Osteoblast (primary cell): Measurements from ENCODE around the gene HIP1R. TPM values are rescaled to one million over a fixed set of nuclear protein-coding genes. Genes with fewer than 3 reads are reported as not detected.
A peak's percentile ranks its signal among the peaks of the same experiment; 100 is the strongest.
"Not testable (repeated sequence)": the region's sequence is repeated elsewhere in the genome, so short reads cannot be mapped to it uniquely, and the experiment has no call there.

Source experiments
- DNase-seq: peaks from one replicate; pipeline ENCODE4 v3.0.0; 2011; ENCODE audit warnings: low spot score, mixed read lengths; ENCODE audit not compliant: insufficient read length; ENCODE audit errors: missing footprints
- H2AFZ ChIP-seq: 2 replicates; pipeline ENCODE4 v1.6.0; 2011; ENCODE audit warnings: mild to moderate bottlenecking, low read length
- H3K27ac ChIP-seq: 2 replicates; pipeline ENCODE4 v1.5.1; 2011; ENCODE audit warnings: mild to moderate bottlenecking, low read depth, low read length, moderate library complexity
- H3K27me3 ChIP-seq: 2 replicates; pipeline ENCODE4 v1.6.0; 2012; ENCODE audit warnings: mild to moderate bottlenecking, control low read depth, inconsistent platforms, low read length, moderate library complexity; ENCODE audit not compliant: insufficient read depth
- H3K36me3 ChIP-seq: 2 replicates; pipeline ENCODE4 v1.5.1; 2011; ENCODE audit warnings: mild to moderate bottlenecking, low read length, control low read depth, moderate library complexity; ENCODE audit not compliant: insufficient read depth
- H3K4me1 ChIP-seq: 2 replicates; pipeline ENCODE4 v1.5.1; 2011; ENCODE audit warnings: mild to moderate bottlenecking, low read length, control low read depth, moderate library complexity; ENCODE audit not compliant: insufficient read depth
- H3K4me2 ChIP-seq: 2 replicates; pipeline ENCODE4 v1.6.0; 2011; ENCODE audit warnings: mild to moderate bottlenecking, low read length; ENCODE audit not compliant: insufficient read depth
- H3K4me3 ChIP-seq: fragments of 200-600 bp; sonication (generic); 3 replicates; pipeline ENCODE4 v1.5.1; 2012; ENCODE audit warnings: mild to moderate bottlenecking, low read length, inconsistent platforms; ENCODE audit not compliant: insufficient read depth
- H3K79me2 ChIP-seq: 2 replicates; pipeline ENCODE4 v1.6.0; 2012; ENCODE audit warnings: mild to moderate bottlenecking, low read length, control low read depth, inconsistent platforms; ENCODE audit not compliant: insufficient read depth
- H3K9me3 ChIP-seq: 2 replicates; pipeline ENCODE4 v1.5.1; 2011; ENCODE audit warnings: low read depth, low read length, control low read depth
- H4K20me1 ChIP-seq: 2 replicates; pipeline ENCODE4 v1.6.0; 2012; ENCODE audit warnings: mild to moderate bottlenecking, low read length, control low read depth; ENCODE audit not compliant: insufficient read depth
- CTCF ChIP-seq: IDR thresholded peaks from 2 replicates; pipeline ENCODE4 v1.5.1; 2011; ENCODE audit warnings: mild to moderate bottlenecking, low read depth, low read length, moderate library complexity; ENCODE audit errors: extremely low read depth
- total RNA-seq: library from RNA; depleted of rRNA; stranded (reverse); fragments of >200 nt; gene quantifications from 2 replicates; pipeline ENCODE4 v1.2.3, GENCODE V29; 2012

The HIP1R gene
- total RNA-seq, 1 donor: 21.0 TPM

GRCh38 chr12:122889761-122890520 is 54.7 kb downstream of the HIP1R start:
- Histone ChIP-seq H3K36me3 (no peaks in the 10 kb centered on the region), H3K27ac (no peak overlapping the region), H3K27me3 (no peaks in the 10 kb centered on the region), H3K4me1 (peaks cover 69% of the 10 kb centered on the region), H3K4me3 (no peak overlapping the region), H3K9me3 (no peaks in the 10 kb centered on the region), H3K4me2 (no peak overlapping the region), H2AFZ (no peak overlapping the region), H4K20me1 (peaks cover 51% of the 10 kb centered on the region), H3K79me2 (peaks cover 89% of the 10 kb centered on the region)
- no peak for DNase-seq
- no peak for TF ChIP-seq CTCF

- peaks cover 43% of the 10 kb centered on the region for H4K20me1 ChIP-seq
- H3K36me3 ChIP-seq: no peaks in the 10 kb centered on the region
- peak overlapping the region; percentile 40 for H3K4me3 ChIP-seq
- H3K9me3 ChIP-seq: no peaks in the 10 kb centered on the region
- H3K79me2 ChIP-seq: peaks cover 80% of the 10 kb centered on the region
- peak overlapping the region; percentile 69 for H3K27ac ChIP-seq
- H3K27me3 ChIP-seq: no peaks in the 10 kb centered on the region
- no peak for TF ChIP-seq CTCF
- H3K4me2 ChIP-seq: peak overlapping the region; percentile 77
- H2AFZ ChIP-seq: no peak overlapping the region
- H3K4me1 ChIP-seq: peaks cover 63% of the 10 kb centered on the region
- DNase-seq: peak; percentile 94
These were observed 56.6 kb downstream of the HIP1R start for GRCh38 chr12:122891661-122892525.

DNA sequence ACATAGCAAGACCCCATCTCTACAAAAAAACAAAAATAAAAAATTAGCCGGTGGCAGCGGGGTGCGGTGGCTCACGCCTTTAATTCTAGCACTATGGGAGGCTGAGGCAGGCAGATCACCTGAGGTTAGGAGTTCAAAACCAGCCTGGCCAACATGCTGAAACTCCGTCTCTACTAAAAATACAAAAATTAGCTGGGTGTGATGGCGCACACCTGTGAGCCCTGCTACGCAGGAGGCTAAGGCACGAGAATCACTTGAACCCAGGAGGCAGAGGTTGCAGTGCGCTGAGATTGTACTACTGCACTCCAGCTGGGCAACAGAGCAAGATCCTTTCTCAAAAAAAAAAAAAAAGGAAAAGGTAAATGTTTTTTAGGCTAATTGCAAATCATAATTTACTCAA is 57.5 kb downstream of the HIP1R start:
- Histone ChIP-seq H3K4me2 (peak overlapping the region; percentile 77), H4K20me1 (peaks cover 35% of the 10 kb centered on the region), H3K79me2 (peaks cover 71% of the 10 kb centered on the region), H3K27ac (peak overlapping the region; percentile 69), H3K4me1 (peaks cover 54% of the 10 kb centered on the region)
- H3K36me3 ChIP-seq, H3K9me3 ChIP-seq, H3K27me3 ChIP-seq, DNase-seq, H3K4me3 ChIP-seq, H2AFZ ChIP-seq: not testable (repeated sequence)

- no peak for TF ChIP-seq CTCF
- Histone ChIP-seq H3K4me1 (peaks cover 52% of the 10 kb centered on the region), H2AFZ (no peak overlapping the region), H4K20me1 (peaks cover 28% of the 10 kb centered on the region), H3K27me3 (no peaks in the 10 kb centered on the region), H3K79me2 (peaks cover 64% of the 10 kb centered on the region), H3K36me3 (no peaks in the 10 kb centered on the region), H3K4me2 (peak overlapping the region; percentile 96), H3K9me3 (no peaks in the 10 kb centered on the region), H3K4me3 (no peak overlapping the region), H3K27ac (peak overlapping the region; percentile 19)
- DNase-seq: no peak
These were observed 58.2 kb downstream of the HIP1R start for GRCh38 chr12:122893208-122894153.
